ENCODE results near the gene PSME3IP1.
"Not testable (repeated sequence)": the region's sequence is repeated elsewhere in the genome, so short reads cannot be mapped to it uniquely, and the experiment has no call there.

DNA sequence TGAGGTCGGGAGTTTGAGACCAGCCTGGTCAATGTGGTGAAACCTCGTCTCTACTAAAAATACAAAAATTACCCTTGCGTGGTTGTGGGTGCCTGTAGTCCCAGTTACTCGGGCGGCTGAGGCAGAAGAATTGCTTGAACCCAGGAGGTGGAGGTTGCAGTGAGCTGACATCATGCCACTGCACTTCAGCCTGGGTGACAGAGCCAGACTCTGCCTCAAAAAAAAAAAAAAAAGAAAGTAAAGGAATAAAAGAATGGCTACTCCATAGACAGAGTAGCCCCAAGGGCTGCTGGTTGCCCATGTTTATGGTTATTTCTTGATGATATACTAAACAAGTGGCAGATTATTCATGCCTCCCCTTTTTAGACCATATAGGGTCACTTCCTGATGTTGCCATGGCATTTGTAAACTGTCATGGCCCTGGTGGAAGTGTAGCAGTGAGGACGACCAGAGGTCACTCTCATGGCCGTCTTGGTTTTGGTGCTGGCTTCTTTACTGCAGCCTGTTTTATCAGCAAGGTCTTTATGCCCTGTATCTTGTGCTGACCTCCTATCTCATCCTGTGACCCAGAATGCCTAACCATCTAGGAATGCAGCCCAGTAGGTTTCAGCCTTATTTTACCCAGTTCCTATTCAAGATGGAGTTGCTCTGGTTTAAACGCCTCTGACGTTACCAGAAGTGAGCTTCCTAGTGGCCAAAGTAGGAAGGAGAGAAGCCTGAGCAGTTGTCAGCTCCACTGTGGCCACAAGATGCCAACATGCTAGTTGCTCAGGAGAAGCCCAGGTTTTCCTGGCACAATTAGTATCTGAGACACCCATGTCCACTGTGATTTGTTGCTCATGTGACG, 76.4 kb downstream of the PSME3IP1 start:
- not testable (repeated sequence) for TF ChIP-seq SUZ12 (IDR thresholded peaks at IDR 0.05; ENCODE audit: extremely low read depth, insufficient read depth, insufficient read length); YY1 (IDR thresholded peaks at IDR 0.05; ENCODE audit: insufficient read depth, insufficient read length); ZNF274 (IDR thresholded peaks at IDR 0.05; ENCODE audit: low read depth, low read length)

Data from NT2/D1 (cell line).